ENCODE measurements around the gene SRGAP2B. TPM values are rescaled to one million over a fixed set of nuclear protein-coding genes. Genes with fewer than 3 reads are reported as not detected.
"Not testable (repeated sequence)": the region's sequence is repeated elsewhere in the genome, so short reads cannot be mapped to it uniquely, and the experiment has no call there.

The SRGAP2B gene
- total RNA-seq = 10 to 100 TPM; 21.8 to 25.3 TPM

DNA sequence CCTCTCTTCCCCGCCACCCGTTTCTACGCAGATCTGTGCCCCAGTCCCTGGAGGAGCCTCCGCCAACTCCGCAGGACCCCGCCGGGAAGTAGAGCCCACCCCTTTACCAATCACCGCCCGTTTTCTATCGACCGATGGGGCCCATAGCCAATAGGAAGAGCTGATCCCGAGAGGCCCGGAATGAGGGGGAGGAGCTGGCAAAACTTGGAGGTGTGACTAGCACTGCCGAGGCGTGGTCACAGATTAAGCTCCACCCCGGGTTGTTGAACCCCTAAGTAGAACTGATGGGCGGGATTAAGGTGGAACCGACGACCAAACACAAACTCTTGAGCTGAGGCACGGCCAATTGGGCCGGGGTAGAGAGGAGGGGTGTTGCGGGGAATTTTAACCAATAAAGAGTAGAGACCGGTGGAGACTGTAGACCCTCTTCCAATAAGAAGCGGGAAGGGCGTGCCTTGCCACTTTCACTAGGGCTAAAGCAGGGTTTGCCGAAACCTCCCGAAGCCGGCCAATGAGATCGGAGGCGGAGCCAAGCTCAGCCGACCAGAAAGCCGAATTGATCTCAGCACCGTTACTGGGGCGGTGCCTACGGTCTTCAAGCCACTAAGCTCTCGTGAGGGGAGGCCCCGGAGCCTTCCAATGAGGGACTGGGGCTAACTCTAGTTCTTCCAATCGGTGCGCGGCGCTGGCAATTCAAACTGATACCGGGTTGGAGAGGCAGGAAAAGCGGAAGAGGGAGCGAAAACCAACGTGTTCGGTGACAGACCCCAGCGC is at the start of gene SRGAP2B, which contains the start of gene FAM72D:
SRGAP2B (minus strand) TSS at position 45 of the 774 bp plus-strand sequence. CDS start 2,427 bp downstream, outside the sequence.
FAM72D (plus strand) TSS at position 691 of the 774 bp plus-strand sequence. CDS start 874 bp downstream, outside the sequence.
- H3K27me3 Mint-ChIP-seq; H3K4me1 Mint-ChIP-seq (ENCODE audit: low read depth); H3K36me3 Mint-ChIP-seq; intact Hi-C loops (cut with micrococcal nuclease); H3K27ac Mint-ChIP-seq; POLR2A ChIA-PET; DNase-seq; CTCF ChIA-PET; H3K9me3 Mint-ChIP-seq: not testable (repeated sequence)
- peak within 1 kb of the TSS; percentile 59 for H3K4me3 Mint-ChIP-seq

DNA sequence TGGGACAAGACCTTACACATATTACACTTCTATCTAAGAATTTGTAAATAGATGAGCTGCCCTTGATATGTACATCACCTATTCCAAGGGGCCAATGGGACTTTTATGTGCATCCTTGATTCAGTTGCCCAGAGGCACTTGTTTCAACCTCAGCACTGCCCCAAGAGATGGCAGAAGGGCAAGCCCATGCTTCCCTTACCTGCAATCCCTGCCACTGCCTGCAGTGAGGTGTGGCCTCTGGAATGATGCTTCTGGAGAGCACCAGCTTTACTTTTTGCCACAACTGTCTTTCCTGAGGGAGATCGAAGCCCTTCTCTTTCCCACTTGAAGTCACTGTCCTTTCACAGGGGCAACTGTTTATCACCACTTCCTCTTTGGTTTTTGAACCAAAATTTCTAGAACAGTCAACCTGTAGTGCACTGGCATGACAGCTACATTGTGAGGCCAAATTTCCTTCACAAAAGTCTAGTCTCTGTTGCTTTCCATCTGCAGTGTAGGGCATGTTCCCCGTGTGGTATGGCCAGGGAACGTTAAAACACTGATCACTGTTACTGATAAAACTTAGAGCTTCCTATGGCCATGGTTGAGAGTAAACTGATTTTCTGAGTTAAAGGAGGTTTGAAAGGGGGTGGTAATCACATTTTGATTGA is 49.3 kb upstream of the SRGAP2B start:
- intact Hi-C loops (cut with micrococcal nuclease); H3K36me3 Mint-ChIP-seq; H3K27ac Mint-ChIP-seq; H3K4me1 Mint-ChIP-seq (ENCODE audit: low read depth); CTCF ChIA-PET; POLR2A ChIA-PET; H3K27me3 Mint-ChIP-seq; DNase-seq; H3K4me3 Mint-ChIP-seq; H3K9me3 Mint-ChIP-seq: not testable (repeated sequence)

DNA sequence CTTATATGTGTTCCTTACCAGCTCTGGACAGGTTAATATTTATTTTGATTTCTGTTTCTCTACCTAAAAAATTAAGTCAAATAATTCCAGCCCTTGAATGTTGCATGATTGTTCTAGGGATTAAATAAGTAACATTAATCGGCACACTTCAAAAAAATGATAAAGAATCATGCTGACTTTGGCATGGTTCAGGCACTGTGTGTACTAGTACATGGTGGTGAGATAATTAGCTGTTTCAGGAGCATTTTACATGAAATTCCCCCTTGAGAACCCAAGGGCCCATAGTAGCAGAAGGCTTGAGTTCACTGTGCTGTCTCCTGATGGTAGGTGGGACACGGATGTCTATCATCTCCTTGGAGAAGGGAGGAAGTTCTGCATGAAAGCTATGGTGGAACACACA is 45.4 kb upstream of the SRGAP2B start:
- DNase-seq; CTCF ChIA-PET; intact Hi-C loops (cut with micrococcal nuclease); H3K4me3 Mint-ChIP-seq; POLR2A ChIA-PET; H3K27ac Mint-ChIP-seq; H3K4me1 Mint-ChIP-seq (ENCODE audit: low read depth); H3K36me3 Mint-ChIP-seq; H3K27me3 Mint-ChIP-seq; H3K9me3 Mint-ChIP-seq: not testable (repeated sequence)

DNA sequence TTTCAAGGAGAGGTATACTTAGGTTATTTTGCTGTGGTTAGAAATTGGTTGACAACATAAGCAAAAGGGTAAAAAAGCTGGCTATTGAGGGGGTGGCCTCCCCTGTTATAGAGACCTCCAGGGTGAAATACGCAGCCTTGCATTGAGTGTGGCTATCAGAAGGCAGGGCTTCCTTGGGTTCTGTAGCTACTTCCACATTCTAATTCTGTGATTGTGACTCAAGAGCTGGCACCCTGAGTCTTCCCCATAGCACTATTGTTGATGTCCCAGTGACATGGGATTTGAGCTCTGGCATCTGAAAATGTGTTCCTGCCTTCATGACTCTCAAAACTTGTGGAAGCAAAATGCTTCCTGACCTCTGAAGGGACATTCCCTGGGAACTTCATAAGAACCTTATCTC is 39.3 kb upstream of the SRGAP2B start:
- DNase-seq; H3K4me3 Mint-ChIP-seq; H3K27ac Mint-ChIP-seq; intact Hi-C loops (cut with micrococcal nuclease); CTCF ChIA-PET; POLR2A ChIA-PET; H3K4me1 Mint-ChIP-seq (ENCODE audit: low read depth); H3K9me3 Mint-ChIP-seq; H3K27me3 Mint-ChIP-seq; H3K36me3 Mint-ChIP-seq: not testable (repeated sequence)

DNA sequence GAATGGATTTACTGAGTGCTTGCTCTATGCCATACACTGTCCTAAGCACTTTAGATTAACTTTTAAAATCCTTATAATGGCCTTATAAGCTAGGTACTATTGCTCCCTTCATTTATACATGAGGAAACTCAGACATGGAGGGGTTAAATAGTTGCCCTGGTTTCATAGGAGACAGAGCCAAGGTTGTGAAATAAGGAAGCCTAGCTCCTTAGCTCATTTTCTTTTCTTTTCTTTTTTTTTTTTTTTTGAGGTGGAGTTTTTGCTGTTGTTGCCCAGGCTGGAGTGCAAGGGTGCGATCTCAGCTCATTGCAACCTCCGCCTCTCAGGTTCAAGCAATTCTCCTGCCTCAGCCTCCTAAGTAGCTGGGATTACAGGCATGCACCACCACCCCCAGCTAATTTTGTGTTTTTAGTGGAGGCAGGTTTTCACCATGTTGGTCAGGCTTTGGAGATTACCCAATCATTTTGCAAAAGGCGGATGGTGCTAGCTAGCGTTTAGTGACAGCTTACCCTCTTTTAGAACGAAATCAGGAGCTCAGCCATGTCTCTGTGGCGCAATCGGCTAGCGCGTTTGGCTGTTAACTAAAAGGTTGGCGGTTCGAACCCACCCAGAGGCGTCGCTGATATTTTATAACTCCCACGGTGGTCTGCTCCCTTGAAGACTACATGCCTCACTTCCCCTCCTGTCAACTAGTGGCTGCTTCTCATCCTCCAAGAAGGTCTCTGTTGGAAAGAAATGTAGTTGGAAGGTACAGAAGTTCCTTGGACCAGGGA is 33.8 kb upstream of the SRGAP2B start:
- intact Hi-C loops (cut with micrococcal nuclease); H3K36me3 Mint-ChIP-seq; DNase-seq; CTCF ChIA-PET; H3K4me3 Mint-ChIP-seq; H3K4me1 Mint-ChIP-seq (ENCODE audit: low read depth); H3K9me3 Mint-ChIP-seq; H3K27ac Mint-ChIP-seq; H3K27me3 Mint-ChIP-seq; POLR2A ChIA-PET: not testable (repeated sequence)

DNA sequence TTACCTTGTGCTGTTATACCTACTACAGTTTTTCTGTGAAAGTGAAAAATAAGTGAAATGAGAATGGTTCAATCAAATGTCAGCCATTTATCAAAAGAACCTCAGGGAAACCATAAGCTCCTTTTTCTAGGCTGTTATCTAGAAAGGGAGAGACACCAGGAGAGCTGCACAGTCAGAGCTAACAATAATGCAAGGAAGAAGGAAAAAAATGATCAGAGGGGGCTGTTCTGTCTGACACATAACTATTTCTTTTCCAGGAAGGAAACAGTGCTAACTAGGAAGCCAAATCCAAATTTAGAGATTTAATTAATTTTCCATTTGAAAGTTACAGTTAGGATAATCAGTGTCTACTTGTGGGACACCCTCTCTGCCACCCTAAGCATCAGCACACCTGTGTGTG is 32.0 kb upstream of the SRGAP2B start:
- H3K4me1 Mint-ChIP-seq (ENCODE audit: low read depth); POLR2A ChIA-PET; H3K4me3 Mint-ChIP-seq: not testable (repeated sequence)

DNA sequence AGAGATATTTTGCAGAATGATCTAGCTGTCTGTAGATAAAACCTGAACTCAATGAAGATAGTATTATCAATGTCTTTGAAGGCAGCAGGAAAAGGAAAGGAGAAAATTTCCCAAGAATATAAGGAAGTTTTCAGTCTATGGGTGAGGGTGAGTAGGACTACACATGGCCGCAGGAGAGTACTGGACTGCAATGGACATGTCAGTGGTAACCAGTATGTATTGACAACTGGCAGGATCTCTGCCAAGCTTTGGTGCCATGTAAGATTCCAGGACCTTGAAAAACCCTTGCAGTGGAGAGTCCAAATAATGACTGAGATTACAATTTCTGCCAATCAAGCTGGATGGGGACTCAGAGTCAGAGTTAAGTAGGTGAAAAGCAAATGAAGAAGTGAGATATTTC is 30.0 kb upstream of the SRGAP2B start:
- CTCF ChIA-PET; H3K36me3 Mint-ChIP-seq; H3K27me3 Mint-ChIP-seq; H3K4me3 Mint-ChIP-seq; intact Hi-C loops (cut with micrococcal nuclease); H3K27ac Mint-ChIP-seq; POLR2A ChIA-PET; H3K9me3 Mint-ChIP-seq; H3K4me1 Mint-ChIP-seq (ENCODE audit: low read depth); DNase-seq: not testable (repeated sequence)

More for the DNA sequence above, 32.0 kb upstream of the SRGAP2B start:
- H3K36me3 Mint-ChIP-seq; intact Hi-C loops (cut with micrococcal nuclease); H3K27me3 Mint-ChIP-seq; CTCF ChIA-PET; H3K27ac Mint-ChIP-seq; DNase-seq; H3K9me3 Mint-ChIP-seq: not testable (repeated sequence)

DNA sequence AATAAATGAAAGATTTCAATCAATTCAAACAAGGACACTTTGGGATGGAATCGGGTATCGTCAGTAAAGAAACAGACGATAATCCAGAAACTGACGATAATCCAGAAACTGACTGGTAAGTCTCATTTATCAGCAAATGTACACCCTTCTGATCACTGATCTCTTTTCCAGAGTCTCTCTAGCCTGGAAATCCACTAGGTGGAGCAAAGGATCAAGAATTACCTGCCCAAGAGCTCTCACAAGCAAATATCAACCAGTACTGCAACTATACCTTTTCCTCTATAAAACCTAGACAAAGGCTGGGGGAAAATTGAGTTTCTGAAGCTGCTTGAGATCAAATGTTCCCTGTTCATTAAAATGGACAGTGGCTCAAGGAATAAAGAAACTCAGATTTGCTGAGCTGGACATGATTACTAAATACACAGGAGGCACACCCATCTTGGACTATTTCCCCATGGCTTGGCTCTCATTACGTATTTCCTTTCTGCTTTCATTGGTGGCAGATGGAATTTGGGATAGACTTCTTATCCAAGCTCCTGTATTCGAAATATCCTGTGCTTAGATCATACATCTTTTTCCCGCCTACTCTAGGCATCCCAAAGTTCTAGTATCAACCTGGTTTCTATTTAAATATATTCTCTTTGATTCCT is 29.0 kb upstream of the SRGAP2B start:
- H3K27me3 Mint-ChIP-seq; DNase-seq; H3K4me1 Mint-ChIP-seq (ENCODE audit: low read depth); H3K9me3 Mint-ChIP-seq; H3K27ac Mint-ChIP-seq; H3K36me3 Mint-ChIP-seq; CTCF ChIA-PET; intact Hi-C loops (cut with micrococcal nuclease); H3K4me3 Mint-ChIP-seq; POLR2A ChIA-PET: not testable (repeated sequence)

DNA sequence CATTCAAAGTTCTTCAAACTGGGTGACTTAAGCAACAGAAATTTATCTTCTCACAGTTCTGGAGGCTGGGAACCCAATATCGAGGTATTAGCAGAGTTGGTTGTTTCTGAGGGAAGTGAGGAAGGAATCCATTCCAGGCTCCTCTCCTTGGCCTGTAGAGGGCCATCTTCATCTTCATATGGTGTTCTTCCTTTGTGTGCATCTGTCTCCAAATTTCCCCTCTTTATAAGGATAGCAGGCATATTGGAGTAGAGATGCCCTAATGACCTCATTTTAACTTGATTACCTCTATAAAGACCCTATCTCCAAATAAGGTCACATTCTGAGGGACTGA is 27.9 kb upstream of the SRGAP2B start:
- DNase-seq; H3K9me3 Mint-ChIP-seq; H3K27me3 Mint-ChIP-seq; CTCF ChIA-PET; H3K4me1 Mint-ChIP-seq (ENCODE audit: low read depth); intact Hi-C loops (cut with micrococcal nuclease); H3K36me3 Mint-ChIP-seq; H3K4me3 Mint-ChIP-seq; H3K27ac Mint-ChIP-seq; POLR2A ChIA-PET: not testable (repeated sequence)

DNA sequence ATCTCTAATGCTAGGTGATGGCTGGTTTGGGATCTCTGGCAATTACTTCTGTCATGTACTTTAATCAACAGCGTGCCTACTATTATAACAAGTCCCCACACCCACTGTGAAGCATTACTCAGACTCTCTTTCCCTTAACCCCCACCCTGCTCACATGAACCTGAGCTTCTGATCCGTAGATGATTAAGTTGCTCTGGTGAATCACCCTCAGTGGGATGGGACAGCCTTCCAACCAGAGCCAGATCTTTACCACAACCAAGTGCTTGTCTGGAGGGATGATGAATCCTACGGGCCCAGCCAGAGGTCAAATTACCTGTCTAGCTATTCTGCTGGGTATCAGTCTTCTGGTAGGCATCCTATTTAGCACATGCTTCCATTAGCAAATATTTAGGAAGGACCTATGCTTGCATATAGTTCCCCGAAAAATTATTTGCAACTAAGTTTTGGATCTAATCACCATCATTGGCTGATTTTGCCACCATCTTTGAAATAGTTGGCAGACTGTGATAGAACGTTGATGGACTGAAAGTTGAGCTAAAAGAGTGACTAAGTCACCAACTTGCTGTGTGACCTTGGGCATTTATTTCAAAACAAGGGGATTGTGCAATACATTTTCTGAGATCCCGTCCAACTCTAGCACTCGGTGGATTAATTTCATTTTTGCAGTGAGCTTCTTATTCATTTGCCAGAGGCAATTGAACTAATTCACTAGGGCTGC is 27.4 kb upstream of the SRGAP2B start:
- DNase-seq; H3K27ac Mint-ChIP-seq; intact Hi-C loops (cut with micrococcal nuclease); H3K4me3 Mint-ChIP-seq; H3K36me3 Mint-ChIP-seq; H3K9me3 Mint-ChIP-seq; H3K27me3 Mint-ChIP-seq; POLR2A ChIA-PET; H3K4me1 Mint-ChIP-seq (ENCODE audit: low read depth); CTCF ChIA-PET: not testable (repeated sequence)

DNA sequence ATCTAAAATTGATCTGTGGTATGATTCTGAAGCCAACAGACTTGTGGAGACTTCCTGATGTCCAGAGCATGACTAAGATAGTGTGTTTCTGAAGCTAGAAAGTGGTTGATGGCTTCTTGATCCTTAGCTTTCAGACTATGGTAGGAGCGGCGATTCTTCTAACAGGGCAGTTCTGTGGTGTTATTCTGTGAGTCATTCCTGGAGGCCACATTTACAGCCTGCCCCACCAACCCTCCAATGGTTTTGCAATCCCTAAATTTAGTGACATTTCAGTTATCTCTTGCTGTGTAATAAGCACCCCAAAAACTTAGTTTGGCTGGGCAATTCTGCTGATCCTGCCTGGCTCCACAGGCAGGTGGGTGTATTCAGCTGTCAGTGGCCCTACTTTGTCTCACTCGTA is 24.7 kb upstream of the SRGAP2B start:
- H3K36me3 Mint-ChIP-seq; POLR2A ChIA-PET; intact Hi-C loops (cut with micrococcal nuclease); DNase-seq; CTCF ChIA-PET; H3K9me3 Mint-ChIP-seq; H3K27ac Mint-ChIP-seq; H3K4me1 Mint-ChIP-seq (ENCODE audit: low read depth); H3K27me3 Mint-ChIP-seq; H3K4me3 Mint-ChIP-seq: not testable (repeated sequence)
